GM12875 (cell line): Measurements from ENCODE around the gene LMO3.

Experiments used
- H3K4me3 ChIP-seq: one replicate; pipeline ENCODE4 v1.5.1; 2011; ENCODE audit warnings: low read depth, low read length, control low read depth
- CTCF ChIP-seq: IDR thresholded peaks from 2 replicates; pipeline ENCODE4 v1.5.1; 2011; ENCODE audit warnings: low read depth, mild to moderate bottlenecking, control low read depth, inconsistent platforms, low read length, moderate library complexity, borderline replicate concordance; ENCODE audit not compliant: insufficient read depth

Gene LMO3

GRCh38 chr12:16579041-16579440 lies 26.9 kb downstream of the LMO3 start:
- no peak for TF ChIP-seq CTCF
- H3K4me3 ChIP-seq: no peak overlapping the region

GRCh38 chr12:16573398-16574077 lies 32.4 kb downstream of the LMO3 start:
- H3K4me3 ChIP-seq: no peak overlapping the region
- no peak for TF ChIP-seq CTCF

- no peak overlapping the region for H3K4me3 ChIP-seq
- no peak for TF ChIP-seq CTCF
Observed at GRCh38 chr12:16568873-16569272, 37.1 kb downstream of the LMO3 start.

DNA sequence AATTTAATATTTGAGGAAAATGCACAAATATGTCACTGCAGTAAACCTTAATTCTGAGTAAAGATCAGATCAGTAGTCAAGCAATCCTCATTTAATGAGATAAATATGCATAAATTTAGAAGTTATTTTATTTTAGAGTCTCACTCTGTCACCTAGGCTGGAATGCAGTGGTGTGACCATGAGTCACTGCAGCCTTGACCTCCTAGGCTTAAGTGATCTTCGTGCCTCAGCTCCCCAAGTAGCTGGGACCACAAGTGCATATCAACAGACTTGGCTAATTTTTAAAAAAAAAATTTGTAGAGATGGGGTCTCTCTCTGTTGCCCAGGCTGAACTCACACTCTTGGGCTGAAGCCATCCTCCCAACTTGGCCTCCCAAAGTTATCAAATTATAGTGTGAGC lies 41.3 kb downstream of the LMO3 start:
- no peak overlapping the region for H3K4me3 ChIP-seq
- no peak for TF ChIP-seq CTCF

GRCh38 chr12:16563504-16563903 lies 42.5 kb downstream of the LMO3 start:
- H3K4me3 ChIP-seq: no peak overlapping the region
- TF ChIP-seq CTCF: no peak

DNA sequence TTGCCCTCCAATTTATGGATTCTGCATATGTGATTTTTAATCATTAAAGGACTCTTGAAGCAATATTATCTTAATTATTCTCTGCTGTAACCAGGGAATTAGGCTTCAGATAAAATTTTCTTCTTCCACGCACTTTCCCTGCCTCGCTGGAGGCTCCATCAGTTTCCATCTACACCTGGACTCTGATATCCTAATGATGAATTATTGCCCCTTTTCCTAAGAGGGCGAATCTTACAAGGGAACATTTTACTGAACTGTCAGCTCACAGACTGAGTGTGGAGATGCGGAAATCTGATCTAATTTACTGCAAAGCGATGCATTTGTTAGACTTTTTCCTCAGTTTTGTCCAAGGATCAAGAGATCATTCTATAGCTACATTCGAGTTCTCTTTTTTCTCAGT lies 43.0 kb downstream of the LMO3 start:
- TF ChIP-seq CTCF: no peak
- H3K4me3 ChIP-seq: no peak overlapping the region

DNA sequence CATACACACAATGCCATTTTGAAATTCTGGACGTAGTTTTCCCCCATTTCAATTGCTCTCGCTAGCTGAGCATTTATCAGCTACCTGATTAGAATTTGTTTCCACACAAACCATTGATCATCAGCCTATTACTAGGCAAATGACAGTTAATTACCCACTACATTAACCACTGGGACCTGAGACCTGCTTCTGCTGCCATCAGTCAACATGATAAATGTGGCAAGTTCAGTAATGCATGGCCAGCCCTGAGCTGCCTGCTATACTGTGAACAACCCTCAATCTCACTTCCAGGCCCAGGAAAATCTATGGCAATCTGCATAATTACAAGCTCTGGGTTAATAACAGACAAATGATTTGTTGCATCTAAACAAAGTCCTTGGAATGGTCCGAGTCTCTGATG lies 43.5 kb downstream of the LMO3 start:
- H3K4me3 ChIP-seq: no peak overlapping the region
- TF ChIP-seq CTCF: no peak
